H1 (cell line): ENCODE measurements around the gene NIFK. TPM values are rescaled to one million over a fixed set of nuclear protein-coding genes. Genes with fewer than 3 reads are reported as not detected.

Source experiments
- CTCF ChIA-PET: fragments of 300-600 bp; sonication (Branson Sonifier 250); formaldehyde crosslinking; loops from one replicate; lab custom pipeline; 2021; ENCODE audit not compliant: partially characterized antibody; lab: Charles Lee
- POLR2A ChIA-PET: fragments of 300-600 bp; sonication (Branson Sonifier 250); formaldehyde crosslinking; loops from one replicate; lab custom pipeline; 2021; ENCODE audit warnings: inconsistent platforms; ENCODE audit not compliant: partially characterized antibody; lab: Charles Lee
- DNase-seq, 2 experiments: peaks; one replicate each; pipeline versions ENCODE4 v3.0.0 to v3.0.0-alpha.2; 2010 to 2022; ENCODE audit warnings: low spot score in 2 of 2, low read depth in 1 of 2, mixed read lengths in 1 of 2
- FAIRE-seq: peaks from 2 replicates; lab custom pipeline; 2011; peaks lifted over from hg19 to GRCh38; lab: Jason Lieb, UNC
- H2AFZ ChIP-seq: 2 replicates; pipeline ENCODE4 v1.8.1; 2012; ENCODE audit warnings: low read length, inconsistent platforms
- H2AK5ac ChIP-seq: 2 replicates; pipeline ENCODE4 v1.6.1; 2013; ENCODE audit warnings: low read depth, low read length
- H2BK120ac ChIP-seq: replicated peaks from 2 replicates; pipeline ENCODE3; 2013; ENCODE audit warnings: low read depth, low read length, inconsistent platforms
- H2BK12ac ChIP-seq: 2 replicates; pipeline ENCODE4 v1.6.1; 2013; ENCODE audit warnings: low read depth, low read length
- H2BK15ac ChIP-seq: 2 replicates; pipeline ENCODE4 v1.6.1; 2013; ENCODE audit warnings: low read length
- H2BK20ac ChIP-seq: 2 replicates; pipeline ENCODE4 v1.6.1; 2013; ENCODE audit warnings: low read length
- H2BK5ac ChIP-seq: 2 replicates; pipeline ENCODE4 v1.6.1; 2013; ENCODE audit warnings: low read depth, low read length
- H3K14ac ChIP-seq: 2 replicates; pipeline ENCODE4 v1.6.1; 2013; ENCODE audit warnings: inconsistent platforms; ENCODE audit not compliant: insufficient read length
- H3K18ac ChIP-seq: 2 replicates; pipeline ENCODE4 v1.6.1; 2013; ENCODE audit warnings: low read length; ENCODE audit errors: extremely low read depth
- H3K23ac ChIP-seq: 2 replicates; pipeline ENCODE4 v1.6.1; 2013; ENCODE audit warnings: inconsistent platforms; ENCODE audit not compliant: insufficient read length
- H3K23me2 ChIP-seq: 2 replicates; pipeline ENCODE4 v1.6.1; 2013; ENCODE audit warnings: low read depth, low read length
- H3K27ac ChIP-seq: 2 replicates; pipeline ENCODE4 v1.6.1; 2011; ENCODE audit warnings: low read depth, low read length, inconsistent platforms
- H3K27me3 ChIP-seq, 4 experiments: replicated peaks in 1 of 4; 1 replicate in 1 of 4; 2 replicates in 3 of 4; pipeline versions ENCODE4 v1.6.1 to v1.8.1; 2011 to 2013; ENCODE audit warnings: low read length in 3 of 4, mild to moderate bottlenecking in 3 of 4, inconsistent platforms in 2 of 4, mixed read lengths in 2 of 4, moderate library complexity in 1 of 4; ENCODE audit not compliant: control insufficient read depth in 3 of 4, insufficient read depth in 3 of 4; ENCODE audit errors: extremely low read depth in 1 of 4
- H3K36me3 ChIP-seq, 4 experiments: 2 replicates each; pipeline versions ENCODE4 v1.6.1 to v1.8.1; 2011 to 2013; ENCODE audit warnings: mild to moderate bottlenecking in 4 of 4, low read length in 3 of 4, moderate library complexity in 2 of 4, control low read depth in 1 of 4, inconsistent platforms in 1 of 4; ENCODE audit not compliant: insufficient read depth in 4 of 4, control insufficient read depth in 2 of 4
- H3K4ac ChIP-seq: replicated peaks from 2 replicates; pipeline ENCODE3; 2013; ENCODE audit warnings: low read length, low read depth, mixed read lengths, inconsistent platforms; ENCODE audit not compliant: insufficient read length
- H3K4me1 ChIP-seq, 4 experiments: replicated peaks in 1 of 4; 1 replicate in 1 of 4; 2 replicates in 3 of 4; pipeline versions ENCODE4 v1.6.1 to v1.8.1; 2011 to 2013; ENCODE audit warnings: low read length in 3 of 4, inconsistent platforms in 2 of 4, mixed read lengths in 1 of 4; ENCODE audit not compliant: insufficient read depth in 4 of 4, control insufficient read depth in 3 of 4
- H3K4me2 ChIP-seq, 2 experiments: 2 replicates each; pipeline versions ENCODE4 v1.6.1 to v1.8.1; 2011 to 2013; ENCODE audit warnings: low read depth in 2 of 2, low read length in 2 of 2, control low read depth in 1 of 2, inconsistent platforms in 1 of 2, mild to moderate bottlenecking in 1 of 2; ENCODE audit not compliant: insufficient read depth in 1 of 2
- H3K4me3 ChIP-seq, 4 experiments: fragments of 200-600, 300-600 bp in 1 of 4; sonication (generic), shearing (Covaris generic), sonication (Bioruptor Twin) in 1 of 4; 2 replicates each; pipeline versions ENCODE4 v1.5.1 to v1.8.1; 2011 to 2016; ENCODE audit warnings: low read length in 4 of 4, low read depth in 3 of 4, control low read depth in 2 of 4, inconsistent platforms in 2 of 4, mild to moderate bottlenecking in 2 of 4, mixed read lengths in 1 of 4, moderate library complexity in 1 of 4; ENCODE audit not compliant: insufficient read depth in 2 of 4; ENCODE audit errors: extremely low read depth in 1 of 4
- H3K56ac ChIP-seq: replicated peaks from 2 replicates; pipeline ENCODE3; 2013; ENCODE audit warnings: low read depth, mild to moderate bottlenecking, mixed read lengths, low read length, inconsistent platforms; ENCODE audit not compliant: insufficient read length
- H3K79me1 ChIP-seq: 2 replicates; pipeline ENCODE4 v1.6.1; 2013; ENCODE audit warnings: low read depth, low read length, control low read depth
- H3K79me2 ChIP-seq, 2 experiments: 2 replicates each; pipeline versions ENCODE4 v1.6.1 to v1.8.1; 2012 to 2013; ENCODE audit warnings: low read length in 2 of 2, mild to moderate bottlenecking in 2 of 2, inconsistent platforms in 1 of 2; ENCODE audit not compliant: insufficient read depth in 2 of 2, control insufficient read depth in 1 of 2
- H3K9ac ChIP-seq, 4 experiments: replicated peaks in 1 of 4; 1 replicate in 1 of 4; 2 replicates in 3 of 4; pipeline versions ENCODE4 v1.6.1 to v1.8.1; 2011 to 2013; ENCODE audit warnings: low read depth in 3 of 4, low read length in 3 of 4, control low read depth in 2 of 4, mild to moderate bottlenecking in 2 of 4, moderate library complexity in 2 of 4, inconsistent platforms in 1 of 4; ENCODE audit errors: extremely low read depth in 1 of 4
- H3K9me3 ChIP-seq, 2 experiments: 2 replicates each; pipeline versions ENCODE4 v1.6.1 to v1.8.1; 2012 to 2013; ENCODE audit warnings: mild to moderate bottlenecking in 2 of 2, moderate library complexity in 2 of 2, control low read depth in 1 of 2, inconsistent platforms in 1 of 2, low read depth in 1 of 2, low read length in 1 of 2, mixed read lengths in 1 of 2; ENCODE audit not compliant: insufficient read depth in 2 of 2
- H4K20me1 ChIP-seq, 2 experiments: replicated peaks in 1 of 2; 2 replicates each; pipeline versions ENCODE3 to v1.8.1; 2011 to 2013; ENCODE audit warnings: inconsistent platforms in 2 of 2, low read length in 2 of 2, mild to moderate bottlenecking in 1 of 2; ENCODE audit not compliant: insufficient read depth in 2 of 2, control insufficient read depth in 1 of 2
- H4K5ac ChIP-seq: 2 replicates; pipeline ENCODE4 v1.6.1; 2013; ENCODE audit warnings: low read length, low read depth, mixed read lengths, inconsistent platforms; ENCODE audit not compliant: insufficient read length
- H4K8ac ChIP-seq: 2 replicates; pipeline ENCODE4 v1.8.0; 2013; ENCODE audit warnings: mild to moderate bottlenecking, moderate library complexity, low read length, inconsistent platforms; ENCODE audit not compliant: insufficient read depth; ENCODE audit errors: extremely low read depth
- H4K91ac ChIP-seq: replicated peaks from 2 replicates; pipeline ENCODE3; 2013; ENCODE audit warnings: low read length, mixed read lengths, inconsistent platforms; ENCODE audit not compliant: insufficient read length
- BACH1 ChIP-seq: IDR thresholded peaks from 2 replicates; pipeline ENCODE4 v1.6.1; 2012; ENCODE audit warnings: low read length, improper control_type of control experiment
- CHD2 ChIP-seq: IDR thresholded peaks from 2 replicates; pipeline ENCODE4 v1.6.1; 2012; ENCODE audit warnings: low read length, improper control_type of control experiment
- CREB1 ChIP-seq: IDR thresholded peaks from 2 replicates; pipeline ENCODE4 v1.6.1; 2012; ENCODE audit warnings: inconsistent platforms
- KDM1A ChIP-seq: fragments of 200-600, 300-600 bp; sonication (generic); IDR thresholded peaks from 2 replicates; pipeline ENCODE4 v1.7.1; 2016; ENCODE audit warnings: mild to moderate bottlenecking, low read length, borderline replicate concordance
- PHF8 ChIP-seq: fragments of 200-600 bp; sonication (generic); conservative IDR thresholded peaks from 2 replicates; pipeline ENCODE4 v1.7.1; 2012; ENCODE audit warnings: low read depth, mild to moderate bottlenecking, inconsistent platforms, low read length, moderate library complexity
- RBBP5 ChIP-seq: IDR thresholded peaks from 2 replicates; pipeline ENCODE4 v1.7.1; 2012; ENCODE audit warnings: low read depth, mild to moderate bottlenecking, inconsistent platforms, low read length, moderate library complexity, borderline replicate concordance
- SAP30 ChIP-seq: fragments of 300-600 bp; sonication (generic); IDR thresholded peaks from 2 replicates; pipeline ENCODE4 v1.7.1; 2012; ENCODE audit warnings: low read length, moderate library complexity, mild to moderate bottlenecking, inconsistent platforms; ENCODE audit not compliant: insufficient read depth, insufficient replicate concordance
- SUZ12 ChIP-seq: fragments of 200-600 bp; sonication (generic); IDR thresholded peaks from 2 replicates; pipeline ENCODE4 v1.6.1; 2012; ENCODE audit warnings: mild to moderate bottlenecking, inconsistent platforms, low read length, moderate library complexity, mixed read lengths
- WGBS, 2 experiments: shearing (Covaris generic) in 1 of 2; methylation state at CpG; one replicate each; pipeline versions ENCODE4 v1.1.6 to v1.1.7; 2013 to 2015; ENCODE audit warnings: low lambda C conversion rate in 2 of 2, mixed read lengths in 2 of 2, inconsistent platforms in 1 of 2, low coverage in 1 of 2, missing lambda C conversion rate in 1 of 2; ENCODE audit not compliant: insufficient replicate concordance in 2 of 2, insufficient coverage in 1 of 2, insufficient read length in 1 of 2; ENCODE audit errors: extremely low coverage in 1 of 2, missing lambda C conversion rate in 1 of 2; 5-methylcytosine and 5-hydroxymethylcytosine counted together
- polyA plus RNA-seq, 7 experiments: library from polyadenylated mRNA; depleted of rRNA in 3 of 7; stranded (reverse) in 5 of 7; unstranded in 2 of 7; fragments of >200 nt in 5 of 7; fragments of 200-250 nt in 2 of 7; gene quantifications; 1 replicate in 5 of 7; 2 replicates in 1 of 7; 4 replicates in 1 of 7; pipeline versions ENCODE4 v1.2.1 to v1.2.3, GENCODE V29; 2011 to 2013; ENCODE audit warnings: missing spikeins in 2 of 7, mixed read lengths in 2 of 7
- total RNA-seq: library from RNA; stranded (reverse); fragmentation: NEBNext Ultra II Directional; extraction: Animal tissue kit (Norgen Biotek cat#: 25700); gene quantifications from 2 replicates; pipeline ENCODE4 v1.2.1, GENCODE V29; 2021

The NIFK gene
- total and polyA plus RNA-seq, 2 of the 8 experiments (the other 6 are each of a cell fraction or from before 2014, with no cell fraction given): 24.4 to 117 TPM

DNA sequence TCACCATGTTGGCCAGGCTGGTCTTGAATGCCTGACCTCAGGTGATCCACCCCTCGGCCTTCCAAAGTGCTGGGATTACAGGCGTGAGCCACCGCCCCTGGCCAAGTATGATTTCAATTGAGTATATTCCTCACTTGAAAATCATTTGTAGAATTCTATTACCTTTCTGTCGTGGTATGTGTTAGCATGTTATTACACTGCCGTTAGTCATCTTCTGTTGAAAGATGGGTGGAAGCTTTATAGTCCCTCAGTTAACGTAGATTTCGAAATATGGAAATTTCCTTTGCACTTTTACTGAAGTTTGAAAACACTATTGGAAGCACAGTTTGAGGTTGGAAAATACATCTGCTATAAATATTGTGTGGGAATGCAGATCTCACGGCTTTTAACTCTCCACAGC, 14.7 kb downstream of the NIFK start:
- no peak overlapping the region for H3K14ac ChIP-seq
- no peak overlapping the region for H3K4me3 ChIP-seq
- ChIA-PET CTCF (interaction anchor here (0.9 to 1.5 kb wide), 2 partner anchors 13 to 191 kb away, joined by 4 read pairs; partner anchors contain the start of gene RNU4ATAC), POLR2A (interaction anchor here (1.7 kb wide), 1 partner anchor 191 kb away, joined by 5 read pairs; the partner anchor contains the start of gene RNU4ATAC)
- H3K27ac ChIP-seq: no peak overlapping the region
- no peaks in the 10 kb centered on the region for H4K20me1 ChIP-seq
- H2AFZ ChIP-seq: no peak overlapping the region
- no peak overlapping the region for H2BK15ac ChIP-seq
- H2AK5ac ChIP-seq: no peak overlapping the region
- no peak overlapping the region for H3K9ac ChIP-seq
- H2BK12ac ChIP-seq: no peak overlapping the region
- H3K27me3 ChIP-seq: no peaks in the 10 kb centered on the region
- no peak overlapping the region for H3K18ac ChIP-seq
- H3K23me2 ChIP-seq: no peaks in the 10 kb centered on the region
- no peaks in the 10 kb centered on the region for H3K4me1 ChIP-seq
- H3K79me2 ChIP-seq: no peaks in the 10 kb centered on the region
- H4K8ac ChIP-seq: no peak overlapping the region
- no peak for FAIRE-seq
- no peak for DNase-seq
- TF ChIP-seq CHD2 (no peak), SUZ12 (no peak), KDM1A (no peak), CREB1 (no peak), BACH1 (no peak), PHF8 (no peak), SAP30 (no peak), RBBP5 (no peak)
- TF ChIP-seq, all 59 proteins: peak for 0
- 89% methylated on average over 8 of the region's 8 CpGs; no CpG with 5 or more reads in 1 of the 2 experiments for WGBS, 2 experiments
- Histone ChIP-seq H3K4me2 (no peak overlapping the region), H4K5ac (no peak overlapping the region), H3K36me3 (peaks cover 0 to 5% (median 0%) of the 10 kb centered on the region in 4 experiments; a peak in 3 of 8 replicates), H3K9me3 (no peaks in the 10 kb centered on the region), H3K23ac (no peak overlapping the region), H3K79me1 (no peaks in the 10 kb centered on the region), H2BK120ac (no peak overlapping the region), H3K56ac (no peak overlapping the region), H4K91ac (no peak overlapping the region), H2BK5ac (no peak overlapping the region), H3K4ac (no peak overlapping the region), H2BK20ac (no peak overlapping the region)
